Neural progenitor cell (in vitro differentiated cells): ENCODE measurements around the gene ACOX3. TPM values are rescaled to one million over a fixed set of nuclear protein-coding genes. Genes with fewer than 3 reads are reported as not detected.

ENCODE experiments used
- DNase-seq: peaks from one replicate; pipeline ENCODE4 v3.0.0-alpha.2; 2016; ENCODE audit warnings: low spot score
- H2AFZ ChIP-seq: fragments of 200-600 bp; sonication (generic); replicated peaks from 2 replicates; pipeline ENCODE4 v1.6.1; 2016; ENCODE audit warnings: antibody characterized with exemption
- H3F3A ChIP-seq: fragments of 200-600 bp; sonication (generic); 2 replicates; pipeline ENCODE4 v1.6.1; 2016; ENCODE audit warnings: antibody characterized with exemption, low read depth
- H3K27ac ChIP-seq: fragments of 200-600 bp; sonication (generic); 2 replicates; pipeline ENCODE4 v1.5.1; 2016; ENCODE audit warnings: mild to moderate bottlenecking
- H3K27me3 ChIP-seq: fragments of 200-600 bp; sonication (generic); 2 replicates; pipeline ENCODE4 v1.6.1; 2016; ENCODE audit warnings: mild to moderate bottlenecking, moderate library complexity
- H3K36me3 ChIP-seq: fragments of 200-600 bp; sonication (generic); 2 replicates; pipeline ENCODE4 v1.5.1; 2016
- H3K4me1 ChIP-seq: fragments of 200-600 bp; sonication (generic); 2 replicates; pipeline ENCODE4 v1.6.1; 2016; ENCODE audit warnings: mixed run types
- H3K4me2 ChIP-seq: fragments of 200-600 bp; sonication (generic); 2 replicates; pipeline ENCODE4 v1.6.1; 2016
- H3K4me3 ChIP-seq: fragments of 200-600 bp; sonication (generic); 2 replicates; pipeline ENCODE4 v1.5.1; 2016
- H3K79me2 ChIP-seq: fragments of 200-600 bp; sonication (generic); 2 replicates; pipeline ENCODE4 v1.6.1; 2016; ENCODE audit warnings: low read depth
- H3K9ac ChIP-seq: fragments of 200-600 bp; sonication (generic); 2 replicates; pipeline ENCODE4 v1.6.1; 2016
- H3K9me3 ChIP-seq: fragments of 200-600 bp; sonication (generic); 2 replicates; pipeline ENCODE4 v1.5.1; 2016; ENCODE audit warnings: low read depth
- H4K20me1 ChIP-seq: fragments of 200-600 bp; sonication (generic); 2 replicates; pipeline ENCODE4 v1.6.1; 2016; ENCODE audit warnings: low read depth
- H3K27ac Mint-ChIP-seq: 3 replicates; pipeline ENCODE4 v1.8.0; 2021; ENCODE audit warnings: mixed read lengths
- H3K27me3 Mint-ChIP-seq: 2 replicates; pipeline ENCODE4 v1.8.0; 2022; ENCODE audit warnings: low read depth, mild to moderate bottlenecking, inconsistent platforms, moderate library complexity, mixed read lengths; ENCODE audit not compliant: insufficient read depth
- H3K36me3 Mint-ChIP-seq: 3 replicates; pipeline ENCODE4 v1.8.0; 2021; ENCODE audit warnings: mixed read lengths
- H3K4me1 Mint-ChIP-seq: 3 replicates; pipeline ENCODE4 v1.8.0; 2021; ENCODE audit warnings: mixed read lengths
- H3K4me3 Mint-ChIP-seq: 3 replicates; pipeline ENCODE4 v1.8.0; 2021; ENCODE audit warnings: mild to moderate bottlenecking, moderate library complexity, mixed read lengths
- H3K9me3 Mint-ChIP-seq: 3 replicates; pipeline ENCODE4 v1.8.0; 2020; ENCODE audit warnings: mixed read lengths
- EZH2 ChIP-seq: fragments of 200-600 bp; sonication (generic); IDR thresholded peaks from 2 replicates; pipeline ENCODE4 v1.6.1; 2017; ENCODE audit warnings: antibody characterized with exemption, mild to moderate bottlenecking, moderate library complexity
- EZH2phosphoT487 ChIP-seq: fragments of 200-600 bp; sonication (generic); IDR thresholded peaks from 2 replicates; pipeline ENCODE4 v1.6.1; 2017; ENCODE audit warnings: antibody characterized with exemption
- total RNA-seq: library from RNA; depleted of rRNA; stranded (reverse); fragments of >200 nt; gene quantifications from 2 replicates; pipeline ENCODE4 v1.2.3, GENCODE V29; 2015; ENCODE audit warnings: low replicate concordance
- TF ChIP-seq, protein P1 (sequence below): fragments of 200-600 bp; sonication (generic); IDR thresholded peaks from 2 replicates; pipeline ENCODE4 v1.5.1; 2017; ENCODE audit warnings: antibody characterized with exemption, mild to moderate bottlenecking

The ACOX3 gene
- total RNA-seq, 1 donor from 2014 or later = 14.0 TPM

DNA sequence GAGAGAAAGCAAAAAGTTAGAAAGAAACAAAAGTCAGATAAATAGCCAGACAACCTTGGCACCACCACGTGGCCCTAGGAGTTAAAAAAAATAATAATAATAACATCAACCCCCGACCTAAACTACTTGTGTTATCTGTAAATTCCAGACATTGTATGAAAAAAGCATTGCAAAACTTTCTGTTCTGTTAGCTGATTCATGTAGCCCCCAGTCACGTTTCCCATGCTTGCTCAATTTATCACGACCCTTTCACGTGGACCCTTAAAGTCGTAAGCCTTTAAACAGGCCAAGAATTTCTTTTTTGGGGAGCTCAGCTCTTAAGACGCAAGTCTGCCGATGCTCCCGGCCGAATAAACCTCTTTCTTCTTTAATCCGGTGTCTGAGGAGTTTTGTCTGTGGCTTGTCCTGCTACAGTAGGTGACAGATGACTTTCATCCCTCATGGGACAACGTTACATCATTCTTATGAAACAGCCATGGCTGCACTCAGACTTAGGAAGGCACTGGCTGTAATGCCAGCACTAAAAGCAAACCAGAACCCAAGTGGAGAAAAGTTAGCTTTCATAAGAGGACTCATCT lies 520 bp downstream of the ACOX3 start:
- TF ChIP-seq, protein P1, sequence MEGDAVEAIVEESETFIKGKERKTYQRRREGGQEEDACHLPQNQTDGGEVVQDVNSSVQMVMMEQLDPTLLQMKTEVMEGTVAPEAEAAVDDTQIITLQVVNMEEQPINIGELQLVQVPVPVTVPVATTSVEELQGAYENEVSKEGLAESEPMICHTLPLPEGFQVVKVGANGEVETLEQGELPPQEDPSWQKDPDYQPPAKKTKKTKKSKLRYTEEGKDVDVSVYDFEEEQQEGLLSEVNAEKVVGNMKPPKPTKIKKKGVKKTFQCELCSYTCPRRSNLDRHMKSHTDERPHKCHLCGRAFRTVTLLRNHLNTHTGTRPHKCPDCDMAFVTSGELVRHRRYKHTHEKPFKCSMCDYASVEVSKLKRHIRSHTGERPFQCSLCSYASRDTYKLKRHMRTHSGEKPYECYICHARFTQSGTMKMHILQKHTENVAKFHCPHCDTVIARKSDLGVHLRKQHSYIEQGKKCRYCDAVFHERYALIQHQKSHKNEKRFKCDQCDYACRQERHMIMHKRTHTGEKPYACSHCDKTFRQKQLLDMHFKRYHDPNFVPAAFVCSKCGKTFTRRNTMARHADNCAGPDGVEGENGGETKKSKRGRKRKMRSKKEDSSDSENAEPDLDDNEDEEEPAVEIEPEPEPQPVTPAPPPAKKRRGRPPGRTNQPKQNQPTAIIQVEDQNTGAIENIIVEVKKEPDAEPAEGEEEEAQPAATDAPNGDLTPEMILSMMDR = no peak
- no peak for TF ChIP-seq EZH2
- TF ChIP-seq EZH2phosphoT487 = no peak

DNA sequence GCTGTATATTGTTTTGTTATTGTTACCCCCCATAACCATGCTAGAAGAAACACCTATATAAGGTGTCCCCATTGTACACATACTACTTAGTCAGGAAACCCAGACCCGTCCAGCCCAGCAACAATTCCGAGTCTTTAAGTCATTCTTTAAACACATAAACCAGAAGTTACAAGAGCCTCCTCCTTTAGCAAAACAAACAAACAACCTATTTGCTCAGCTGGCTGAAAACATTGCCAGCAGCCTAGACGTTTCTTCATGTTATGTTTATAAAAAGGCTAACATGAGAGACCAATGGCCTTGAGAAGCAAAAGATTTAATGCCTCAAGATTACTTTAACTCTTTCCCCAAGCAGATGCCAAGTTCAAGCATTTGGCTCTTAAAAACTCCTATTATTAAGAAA lies 1.4 kb downstream of the ACOX3 start:
- H3K4me2 ChIP-seq = peak overlapping the region; percentile 98
- no peak overlapping the region for H3K27ac Mint-ChIP-seq
- H3K9ac ChIP-seq = no peak overlapping the region
- peak overlapping the region; percentile 60 for H3K4me3 Mint-ChIP-seq
- TF ChIP-seq, protein P1 = no peak
- no peak for TF ChIP-seq EZH2phosphoT487
- no peak for TF ChIP-seq EZH2
- H3K4me1 Mint-ChIP-seq = peaks cover 57% of the 10 kb centered on the region
- H4K20me1 ChIP-seq = peaks cover 11% of the 10 kb centered on the region
- H3K36me3 ChIP-seq = no peaks in the 10 kb centered on the region
- H2AFZ ChIP-seq = no peak overlapping the region
- H3K36me3 Mint-ChIP-seq = peaks cover 2% of the 10 kb centered on the region
- H3K27ac ChIP-seq = no peak overlapping the region
- DNase-seq = no peak
- peaks cover 47% of the 10 kb centered on the region for H3K79me2 ChIP-seq
- H3K27me3 ChIP-seq = no peaks in the 10 kb centered on the region
- H3K9me3 Mint-ChIP-seq = peaks cover 10% of the 10 kb centered on the region
- peaks cover 40% of the 10 kb centered on the region for H3K4me1 ChIP-seq
- peaks cover 47% of the 10 kb centered on the region for H3F3A ChIP-seq
- H3K9me3 ChIP-seq = peaks cover 8% of the 10 kb centered on the region
- peaks cover 2% of the 10 kb centered on the region for H3K27me3 Mint-ChIP-seq
- peak overlapping the region; percentile 94 for H3K4me3 ChIP-seq

More for the DNA sequence above, 520 bp downstream of the ACOX3 start:
- H3K27ac ChIP-seq = peak overlapping the region; percentile 56
- peak overlapping the region; percentile 88 for H3K4me3 Mint-ChIP-seq
- no peaks in the 10 kb centered on the region for H3K27me3 ChIP-seq
- peaks cover 4% of the 10 kb centered on the region for H3K27me3 Mint-ChIP-seq
- H3K4me1 Mint-ChIP-seq = peaks cover 48% of the 10 kb centered on the region
- H3K9me3 Mint-ChIP-seq = peaks cover 10% of the 10 kb centered on the region
- peaks cover 8% of the 10 kb centered on the region for H3K9me3 ChIP-seq
- H3K27ac Mint-ChIP-seq = peak overlapping the region; percentile 95
- H2AFZ ChIP-seq = peak overlapping the region; percentile 84
- no peaks in the 10 kb centered on the region for H3K36me3 ChIP-seq
- peak overlapping the region; percentile 94 for H3K4me3 ChIP-seq
- H3K4me2 ChIP-seq = peak overlapping the region; percentile 98
- H3K79me2 ChIP-seq = peaks cover 56% of the 10 kb centered on the region
- DNase-seq = peak; percentile 38
- peaks cover 11% of the 10 kb centered on the region for H4K20me1 ChIP-seq
- peak overlapping the region; percentile 40 for H3K9ac ChIP-seq
- peaks cover 39% of the 10 kb centered on the region for H3F3A ChIP-seq
- peaks cover 2% of the 10 kb centered on the region for H3K36me3 Mint-ChIP-seq
- peaks cover 40% of the 10 kb centered on the region for H3K4me1 ChIP-seq

DNA sequence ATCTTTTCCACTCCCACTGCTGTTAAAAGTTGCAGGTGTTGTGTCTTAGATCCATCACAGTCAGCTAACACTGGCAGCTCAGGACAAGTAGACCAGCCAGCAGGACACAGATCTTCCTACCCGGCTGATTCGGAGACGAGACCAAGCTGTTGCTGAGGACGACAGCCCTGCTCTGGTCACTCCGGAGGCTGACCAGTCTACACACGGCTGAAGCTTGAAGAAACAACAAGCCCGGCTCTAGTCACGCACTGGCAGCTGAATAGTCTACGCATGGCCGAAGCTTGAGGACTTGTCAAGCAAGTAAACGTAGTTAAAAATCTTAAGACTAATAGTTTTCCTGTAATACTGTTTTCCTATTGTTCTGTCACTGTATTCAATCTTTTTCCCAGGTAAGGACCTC lies 1.8 kb downstream of the ACOX3 start:
- peak overlapping the region; percentile 60 for H3K4me3 Mint-ChIP-seq
- H3K9me3 Mint-ChIP-seq = peaks cover 10% of the 10 kb centered on the region
- no peaks in the 10 kb centered on the region for H3K36me3 ChIP-seq
- H2AFZ ChIP-seq = no peak overlapping the region
- H3K4me2 ChIP-seq = no peak overlapping the region
- no peak overlapping the region for H3K27ac Mint-ChIP-seq
- H3K4me1 Mint-ChIP-seq = peaks cover 60% of the 10 kb centered on the region
- H3F3A ChIP-seq = peaks cover 51% of the 10 kb centered on the region
- peaks cover 8% of the 10 kb centered on the region for H3K9me3 ChIP-seq
- no peak overlapping the region for H3K9ac ChIP-seq
- H3K27me3 ChIP-seq = no peaks in the 10 kb centered on the region
- H3K79me2 ChIP-seq = peaks cover 43% of the 10 kb centered on the region
- H3K4me3 ChIP-seq = no peak overlapping the region
- peak overlapping the region; percentile 76 for H3K27ac ChIP-seq
- H3K27me3 Mint-ChIP-seq = peaks cover 4% of the 10 kb centered on the region
- peaks cover 2% of the 10 kb centered on the region for H3K36me3 Mint-ChIP-seq
- no peak for DNase-seq
- H3K4me1 ChIP-seq = peaks cover 40% of the 10 kb centered on the region
- no peak for TF ChIP-seq EZH2
- no peak for TF ChIP-seq EZH2phosphoT487
- TF ChIP-seq, protein P1 = no peak
- peaks cover 11% of the 10 kb centered on the region for H4K20me1 ChIP-seq
